GM12878 (cell line): Measurements from ENCODE around the gene ARHGEF26. TPM values are rescaled to one million over a fixed set of nuclear protein-coding genes. Genes with fewer than 3 reads are reported as not detected.

Experiments used
- ATAC-seq: fragments of 200-7000 bp; cut with Tn5 transposase; 3 replicates; pipeline ENCODE4 v1.9.1; 2020; ENCODE audit warnings: mild to moderate bottlenecking, moderate library complexity
- BruUV-seq: library from RNA; stranded (reverse); fragments of 400-500 nt; replicated peaks from 2 replicates; lab custom pipeline; 2021; lab: Mats Ljungman, UMichigan
- CTCF ChIA-PET: fragments of 300-600 bp; sonication (Branson Sonifier 250); formaldehyde crosslinking; extraction: SDS; loops from one replicate; lab custom pipeline; 2021; ENCODE audit warnings: inconsistent platforms; lab: Yijun Ruan, JAX
- POLR2A ChIA-PET: fragments of 350-600 bp; formaldehyde crosslinking; extraction: SDS; loops from one replicate; lab custom pipeline; 2021; ENCODE audit warnings: inconsistent platforms; lab: Charles Lee
- RAD21 ChIA-PET: fragments of 300-600 bp; sonication (Branson Sonifier 250); formaldehyde crosslinking; loops from one replicate; lab custom pipeline; 2023; ENCODE audit warnings: antibody characterized with exemption; ENCODE audit not compliant: unreplicated experiment; lab: Charles Lee
- SMC1A ChIA-PET: fragments of 300-600 bp; sonication (Branson Sonifier 250); formaldehyde crosslinking; loops from one replicate; lab custom pipeline; 2023; ENCODE audit not compliant: unreplicated experiment, uncharacterized antibody; lab: Charles Lee
- DNase-seq: peaks from one replicate; pipeline ENCODE4 v3.0.0-alpha.2; 2011; ENCODE audit warnings: low read depth, low spot score
- FAIRE-seq: peaks from 3 replicates; lab custom pipeline; 2011; peaks lifted over from hg19 to GRCh38; lab: Jason Lieb, UNC
- H2AFZ ChIP-seq: 2 replicates; pipeline ENCODE4 v1.6.0; 2011; ENCODE audit warnings: low read depth, low read length, control low read depth; ENCODE audit not compliant: control insufficient read depth
- H3K27ac ChIP-seq: 2 replicates; pipeline ENCODE4 v1.5.1; 2011; ENCODE audit warnings: control low read depth; ENCODE audit not compliant: control insufficient read depth, insufficient read depth
- H3K27me3 ChIP-seq, 2 experiments: replicated peaks in 1 of 2; 2 replicates each; pipeline versions ENCODE4 v1.6.0 to v1.6.1; 2011; ENCODE audit warnings: low read length in 1 of 2; ENCODE audit not compliant: control insufficient read depth in 2 of 2, insufficient read depth in 2 of 2
- H3K36me3 ChIP-seq, 2 experiments: 2 replicates each; pipeline ENCODE4 v1.5.1; 2011; ENCODE audit warnings: low read length in 1 of 2; ENCODE audit not compliant: control insufficient read depth in 2 of 2, insufficient read depth in 2 of 2
- H3K4me1 ChIP-seq: 2 replicates; pipeline ENCODE4 v1.6.1; 2011; ENCODE audit warnings: mild to moderate bottlenecking, low read length, moderate library complexity, mixed read lengths; ENCODE audit not compliant: control insufficient read depth, insufficient read depth
- H3K4me2 ChIP-seq: 2 replicates; pipeline ENCODE4 v1.6.0; 2011; ENCODE audit warnings: control low read depth; ENCODE audit not compliant: control insufficient read depth, insufficient read depth
- H3K4me3 ChIP-seq: fragments of 200-600 bp; sonication (generic); 2 replicates; pipeline ENCODE4 v1.5.1; 2016
- H3K79me2 ChIP-seq: 2 replicates; pipeline ENCODE4 v1.6.0; 2011; ENCODE audit warnings: low read length; ENCODE audit not compliant: control insufficient read depth, insufficient read depth
- H3K9ac ChIP-seq: 2 replicates; pipeline ENCODE4 v1.8.0; 2011; ENCODE audit warnings: low read length, control low read depth, mixed read lengths; ENCODE audit not compliant: control insufficient read depth, insufficient read depth
- H3K9me3 ChIP-seq: replicated peaks from 3 replicates; pipeline ENCODE4 v1.5.1; 2011; ENCODE audit warnings: mild to moderate bottlenecking, low read length; ENCODE audit not compliant: control insufficient read depth, insufficient read depth
- H4K20me1 ChIP-seq: 2 replicates; pipeline ENCODE4 v1.6.0; 2011; ENCODE audit not compliant: control insufficient read depth, insufficient read depth
- BCL3 ChIP-seq: IDR thresholded peaks from 2 replicates; pipeline ENCODE4 v1.6.1; 2011; ENCODE audit warnings: borderline replicate concordance, low read depth, mild to moderate bottlenecking, moderate library complexity, low read length; ENCODE audit not compliant: insufficient read depth, poor library complexity, severe bottlenecking
- IRF4 ChIP-seq: IDR thresholded peaks from 2 replicates; pipeline ENCODE4 v1.6.1; 2011; ENCODE audit warnings: low read depth, low read length
- KLF5 ChIP-seq: fragments of 450-650 bp; IDR thresholded peaks from 2 replicates; pipeline ENCODE4 v1.6.1; 2014; ENCODE audit warnings: mild to moderate bottlenecking; ENCODE audit not compliant: partially characterized antibody
- RELA ChIP-seq: fragments of 450-650 bp; IDR thresholded peaks from 2 replicates; pipeline ENCODE4 v1.8.0; 2014; ENCODE audit warnings: borderline replicate concordance; ENCODE audit not compliant: partially characterized antibody
- SIN3A ChIP-seq: IDR thresholded peaks from 2 replicates; pipeline ENCODE4 v1.6.1; 2012; ENCODE audit warnings: low read depth, low read length, improper control_type of control experiment
- ZBTB11 ChIP-seq: fragments of 450-650 bp; formaldehyde crosslinking; IDR thresholded peaks from 2 replicates; pipeline ENCODE4 v1.5.0; 2022; ENCODE audit warnings: mild to moderate bottlenecking, missing genetic modification characterization
- ZZZ3 ChIP-seq: IDR thresholded peaks from 2 replicates; pipeline ENCODE4 v1.6.1; 2011; ENCODE audit warnings: low read depth; ENCODE audit not compliant: control insufficient read depth, insufficient read length
- WGBS: methylation state at CpG from one replicate; pipeline ENCODE4 v1.1.6; 2016; ENCODE audit warnings: low lambda C conversion rate; ENCODE audit not compliant: insufficient replicate concordance, insufficient coverage; ENCODE audit errors: missing lambda C conversion rate; 5-methylcytosine and 5-hydroxymethylcytosine counted together
- in situ Hi-C: fragments of 300-500 bp; cut with MboI; formaldehyde crosslinking; loops from 9 replicates; pipeline ENCODE4 v1.14.3; 2018; ENCODE audit warnings: mixed read lengths
- intact Hi-C: fragments of 100-400 bp; cut with micrococcal nuclease; formaldehyde crosslinking; loops from one replicate; pipeline ENCODE4 v1.14.2; 2022; ENCODE audit not compliant: unreplicated experiment
- polyA plus RNA-seq, 11 experiments: library from polyadenylated mRNA; depleted of rRNA in 4 of 11; unstranded in 6 of 11; stranded (reverse) in 5 of 11; fragments of >200 nt; fragmentation: Nextera tagmentation in 4 of 11; fragmentation: Illumina TruSeq in 1 of 11; extraction: Ambion mirVana in 4 of 11; extraction: Trizol in 1 of 11; gene quantifications; 1 replicate in 1 of 11; 2 replicates in 10 of 11; pipeline versions ENCODE4 v1.2.1 to v1.2.3, GENCODE V29; 2011 to 2016; ENCODE audit warnings: inconsistent platforms in 2 of 11, missing spikeins in 2 of 11, low read depth in 1 of 11
- total RNA-seq, 4 experiments: library from RNA; depleted of rRNA in 3 of 4; stranded (reverse); fragments of >200 nt in 3 of 4; fragmentation: Illumina TruSeq in 1 of 4; extraction: Trizol in 1 of 4; gene quantifications; 2 replicates each; pipeline versions ENCODE4 v1.2.1 to v1.2.3, GENCODE V29; 2013 to 2021
- TF ChIP-seq, protein P1 (sequence below): fragments of 450-650 bp; IDR thresholded peaks from 2 replicates; pipeline ENCODE4 v1.6.1; 2014; ENCODE audit warnings: mild to moderate bottlenecking

Gene ARHGEF26
- total and polyA plus RNA-seq, 10 of the 15 experiments (the other 5 are each of a cell fraction or from before 2014, with no cell fraction given) = 0.02 to 0.47 (median 0.05) TPM; not detected in 1

DNA sequence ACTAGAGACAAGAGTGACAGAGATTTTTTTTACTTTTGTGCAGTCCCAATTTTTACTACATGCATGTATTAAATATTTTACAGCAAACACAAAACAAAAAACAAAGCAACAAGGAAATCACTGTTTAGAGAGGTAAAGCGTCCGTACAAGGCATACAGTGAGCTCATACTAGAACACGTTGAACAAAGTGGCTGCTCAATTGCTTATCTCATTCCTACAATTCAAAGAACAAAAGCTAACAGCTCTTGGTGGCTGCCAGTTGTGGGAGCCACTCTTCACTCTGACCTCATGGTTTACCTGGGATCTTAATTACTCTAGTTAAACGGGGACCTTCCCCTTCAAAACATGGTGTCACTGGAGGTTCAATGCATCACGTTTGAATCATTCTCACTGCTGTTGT, 7.6 kb upstream of the ARHGEF26 start (continued):
- TF ChIP-seq, protein P1, sequence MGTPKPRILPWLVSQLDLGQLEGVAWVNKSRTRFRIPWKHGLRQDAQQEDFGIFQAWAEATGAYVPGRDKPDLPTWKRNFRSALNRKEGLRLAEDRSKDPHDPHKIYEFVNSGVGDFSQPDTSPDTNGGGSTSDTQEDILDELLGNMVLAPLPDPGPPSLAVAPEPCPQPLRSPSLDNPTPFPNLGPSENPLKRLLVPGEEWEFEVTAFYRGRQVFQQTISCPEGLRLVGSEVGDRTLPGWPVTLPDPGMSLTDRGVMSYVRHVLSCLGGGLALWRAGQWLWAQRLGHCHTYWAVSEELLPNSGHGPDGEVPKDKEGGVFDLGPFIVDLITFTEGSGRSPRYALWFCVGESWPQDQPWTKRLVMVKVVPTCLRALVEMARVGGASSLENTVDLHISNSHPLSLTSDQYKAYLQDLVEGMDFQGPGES = no peak

DNA sequence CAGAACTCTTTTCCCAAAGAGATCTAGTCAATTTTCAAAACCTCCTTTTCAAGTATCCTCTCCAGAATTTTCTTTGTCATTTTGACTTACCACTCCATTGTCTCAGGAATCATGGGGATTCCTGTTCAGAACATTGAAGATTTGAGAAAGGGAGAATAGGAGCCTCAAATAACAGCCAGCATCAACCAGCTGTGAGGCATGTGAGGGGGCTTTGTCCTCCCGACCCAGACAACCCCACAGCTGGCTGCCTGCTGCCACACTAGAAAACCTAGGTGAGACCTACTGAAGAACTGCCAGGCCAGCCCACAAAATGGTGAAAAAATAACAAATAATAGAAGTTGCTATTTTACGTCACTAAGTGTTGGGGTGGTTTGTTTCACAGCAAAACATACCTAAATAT, 5.9 kb upstream of the ARHGEF26 start:
- H3K27ac ChIP-seq = no peak overlapping the region
- H2AFZ ChIP-seq = no peak overlapping the region
- CTCF ChIA-PET = no interaction called here
- DNase-seq = no peak
- no peak for TF ChIP-seq RELA
- no peak for TF ChIP-seq IRF4
- no peak for TF ChIP-seq KLF5
- TF ChIP-seq ZZZ3 = no peak
- TF ChIP-seq ZBTB11 (CRISPR knock-in tag) = no peak
- TF ChIP-seq SIN3A = no peak
- TF ChIP-seq BCL3 = no peak
- no peak for ATAC-seq
- H3K79me2 ChIP-seq = no peaks in the 10 kb centered on the region
- no peak overlapping the region for H3K9ac ChIP-seq
- POLR2A ChIA-PET = no interaction called here
- no peaks in the 10 kb centered on the region for H3K4me1 ChIP-seq
- 17% methylated on average over 2 of the region's 2 CpGs for WGBS
- SMC1A ChIA-PET = no interaction called here
- RAD21 ChIA-PET = no interaction called here
- peaks cover 0 to 4% of the 10 kb centered on the region in 2 experiments; a peak in 1 of 4 replicates for H3K27me3 ChIP-seq
- no peak overlapping the region for H3K4me3 ChIP-seq
- BruUV-seq = no TSS peak
- H4K20me1 ChIP-seq = no peaks in the 10 kb centered on the region
- no peaks in the 10 kb centered on the region for H3K9me3 ChIP-seq
- intact Hi-C loops (no loop called here), in situ Hi-C loops (no loop called here)
- no peaks in the 10 kb centered on the region for H3K36me3 ChIP-seq
- no peak for FAIRE-seq
- no peak overlapping the region for H3K4me2 ChIP-seq
